Kidney glomerular epithelial cell (primary cell): ENCODE results near the gene RARRES1.
"Not testable (repeated sequence)": the region's sequence is repeated elsewhere in the genome, so short reads cannot be mapped to it uniquely, and the experiment has no call there.

Experiments used
- DNase-seq: peaks from one replicate; lab custom pipeline; 2025; lab: John Stamatoyannopoulos, UW

RARRES1 gene

GRCh38 chr3:158696618-158697017 is 35.6 kb downstream of the RARRES1 start:
- no peak for DNase-seq

GRCh38 chr3:158693866-158694456 is 38.3 kb downstream of the RARRES1 start:
- DNase-seq = not testable (repeated sequence)

DNA sequence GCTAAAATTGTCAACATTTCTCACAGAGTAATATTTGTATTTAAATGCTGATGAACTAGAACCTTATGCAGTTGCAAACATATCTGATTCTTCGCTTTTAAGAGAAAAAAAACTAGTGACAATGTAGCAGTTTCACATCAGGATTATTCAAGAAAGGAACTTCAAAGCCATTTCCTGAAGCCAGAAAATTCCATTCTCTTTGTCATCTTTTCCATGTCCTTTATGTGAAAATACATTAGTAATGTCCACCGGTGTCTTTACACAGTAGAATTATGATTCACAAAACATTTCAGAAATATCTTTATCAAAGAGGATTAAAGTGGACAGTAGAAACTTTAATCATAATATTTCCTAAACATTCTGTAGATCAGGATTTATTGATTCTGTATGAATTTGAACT is 47.1 kb downstream of the RARRES1 start:
- DNase-seq = no peak

DNA sequence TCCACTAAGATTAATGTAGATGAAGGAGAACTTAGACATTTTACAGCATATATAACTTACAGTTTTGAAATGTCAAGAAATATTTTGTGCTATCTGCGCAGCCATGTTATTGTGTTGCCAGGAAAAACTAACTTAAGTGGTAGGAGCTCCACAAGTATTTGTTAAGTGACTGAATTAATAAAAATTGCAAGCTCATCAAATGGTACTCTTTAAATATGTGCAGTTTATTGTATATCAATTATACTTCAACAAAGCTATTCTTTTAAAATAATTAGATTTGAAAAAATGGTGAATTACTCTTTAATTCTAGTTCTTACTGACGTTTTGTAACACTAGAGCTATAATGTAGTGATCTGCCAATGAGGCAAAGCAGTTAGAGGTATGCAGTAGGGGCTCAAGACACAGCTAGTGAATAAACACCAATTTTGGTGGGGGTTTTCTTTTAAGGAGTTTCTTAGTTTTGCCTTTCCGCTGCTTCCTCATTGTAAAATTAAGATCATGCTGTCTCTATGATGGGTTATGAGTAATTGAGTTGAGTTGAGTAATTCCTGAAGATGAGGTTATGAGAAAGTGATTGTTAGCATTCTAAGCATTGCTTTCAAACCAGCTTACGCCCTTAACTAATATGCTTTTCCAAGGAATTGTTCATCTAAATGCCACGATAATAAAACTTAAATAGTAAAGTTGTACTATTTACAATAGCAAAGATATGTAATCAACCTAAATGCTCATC is 48.9 kb downstream of the RARRES1 start:
- DNase-seq = peak; percentile 17

- no peak for DNase-seq
Observed at GRCh38 chr3:158680861-158681260, 51.4 kb downstream of the RARRES1 start.

- DNase-seq = no peak
Observed at GRCh38 chr3:158679547-158680000, 52.7 kb downstream of the RARRES1 start.

GRCh38 chr3:158678687-158679086 is 53.6 kb downstream of the RARRES1 start:
- DNase-seq = no peak

- DNase-seq = peak; percentile 71
Observed at GRCh38 chr3:158672215-158673176, 59.8 kb downstream of the RARRES1 start, which contains the start of gene LXN. Gene LXN, minus strand, starts transcription at chr3:158672648. Its CDS starts 170 bp downstream, at chr3:158672478.

DNA sequence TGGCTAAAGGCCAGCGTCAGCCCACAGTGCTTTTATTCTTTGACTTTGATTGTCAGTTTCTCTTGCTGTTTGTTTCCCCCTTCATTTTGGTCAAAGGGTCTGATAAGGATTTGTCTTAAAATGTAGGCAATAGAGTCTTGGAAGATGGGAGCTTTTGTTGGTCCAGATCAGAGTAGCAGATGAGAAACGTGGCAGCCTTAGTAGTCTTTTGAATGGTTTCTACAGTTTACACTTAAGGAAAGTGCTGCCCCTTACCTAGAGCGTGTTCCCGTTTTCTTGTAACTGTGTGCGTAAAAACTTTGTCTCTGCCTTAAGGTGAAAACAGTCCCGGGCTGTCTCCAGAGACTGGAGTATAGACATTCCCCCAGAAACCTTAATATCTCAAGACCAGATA is 60.4 kb downstream of the RARRES1 start:
- peak; percentile 14 for DNase-seq

- DNase-seq = no peak
Observed at GRCh38 chr3:158668506-158668905, 63.8 kb downstream of the RARRES1 start.

DNA sequence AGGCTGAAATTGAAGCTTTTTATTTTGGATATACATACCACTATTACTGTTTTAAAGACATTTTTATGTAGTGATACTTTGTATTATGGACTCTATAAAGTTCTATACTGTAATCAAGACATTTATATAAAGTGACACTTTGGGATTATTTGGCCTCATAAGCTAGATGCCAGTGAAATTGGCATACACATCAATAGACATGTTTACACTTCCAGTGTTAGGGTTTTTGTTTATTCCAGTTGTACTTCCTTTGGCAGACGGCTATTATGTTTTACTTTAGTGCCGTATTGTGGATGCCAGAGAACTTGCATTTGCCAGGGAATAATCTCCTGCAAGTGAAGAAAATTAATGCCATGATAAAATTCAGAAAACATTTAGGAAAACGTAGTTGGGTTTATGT is 65.8 kb downstream of the RARRES1 start:
- no peak for DNase-seq

GRCh38 chr3:158663832-158664231 is 68.4 kb downstream of the RARRES1 start:
- no peak for DNase-seq

DNA sequence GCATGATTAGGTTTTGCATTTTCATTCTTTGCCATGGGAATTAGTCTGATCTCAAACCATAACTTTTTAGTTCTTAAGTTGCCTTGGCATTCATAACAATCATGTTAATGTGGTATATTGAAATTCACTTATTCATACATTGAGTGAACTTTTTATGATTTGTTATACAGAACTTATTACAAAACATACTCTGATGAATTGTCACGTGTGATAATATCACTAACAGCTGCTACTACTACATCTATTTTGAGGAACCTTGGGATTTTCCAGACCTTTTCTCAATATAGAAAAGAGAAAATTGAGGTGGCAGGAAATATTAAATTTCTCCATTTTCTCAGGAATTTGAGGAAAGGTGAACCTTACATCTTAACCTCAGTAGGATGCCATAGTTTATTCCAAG is 69.0 kb downstream of the RARRES1 start:
- no peak for DNase-seq

GRCh38 chr3:158660711-158661110 is 71.5 kb downstream of the RARRES1 start:
- DNase-seq = no peak

GRCh38 chr3:158659454-158660237 is 72.6 kb downstream of the RARRES1 start:
- peak; percentile 44 for DNase-seq

DNA sequence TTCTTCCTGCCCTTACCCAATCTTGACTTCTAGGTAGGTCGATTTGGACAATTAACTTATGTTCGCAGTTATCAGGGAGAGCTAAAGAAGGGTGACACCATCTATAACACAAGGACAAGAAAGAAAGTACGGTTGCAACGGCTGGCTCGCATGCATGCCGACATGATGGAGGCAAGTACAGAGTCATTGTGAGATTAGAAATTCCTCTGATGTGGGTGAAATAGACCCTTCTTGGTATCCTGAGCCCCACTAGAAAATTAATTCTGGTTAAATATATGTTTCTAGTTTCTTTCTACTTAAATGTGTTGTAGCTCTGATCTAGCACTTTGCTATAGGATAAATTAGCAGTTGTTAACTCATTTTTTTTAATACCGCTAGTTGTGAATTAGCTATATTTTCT is 73.4 kb downstream of the RARRES1 start:
- no peak for DNase-seq

DNA sequence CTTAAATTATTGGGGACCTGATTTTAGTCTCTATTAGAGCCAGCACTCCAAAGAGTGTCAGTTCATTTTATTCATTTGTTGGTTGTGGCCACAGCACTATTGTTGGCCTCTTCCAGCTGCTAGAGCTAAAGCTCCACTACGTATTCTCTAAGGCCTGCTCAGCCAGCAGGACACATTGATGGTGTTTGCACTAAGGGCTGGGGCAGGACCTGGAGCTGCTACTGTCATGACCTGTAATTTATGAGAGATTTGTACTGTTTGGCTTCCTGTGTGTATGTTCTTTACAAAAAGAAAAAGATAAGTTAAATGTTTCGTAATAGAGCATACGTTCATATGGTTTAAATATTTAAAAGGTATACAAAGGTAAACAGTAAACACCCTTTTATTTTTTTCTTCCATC is 79.8 kb downstream of the RARRES1 start:
- no peak for DNase-seq

DNA sequence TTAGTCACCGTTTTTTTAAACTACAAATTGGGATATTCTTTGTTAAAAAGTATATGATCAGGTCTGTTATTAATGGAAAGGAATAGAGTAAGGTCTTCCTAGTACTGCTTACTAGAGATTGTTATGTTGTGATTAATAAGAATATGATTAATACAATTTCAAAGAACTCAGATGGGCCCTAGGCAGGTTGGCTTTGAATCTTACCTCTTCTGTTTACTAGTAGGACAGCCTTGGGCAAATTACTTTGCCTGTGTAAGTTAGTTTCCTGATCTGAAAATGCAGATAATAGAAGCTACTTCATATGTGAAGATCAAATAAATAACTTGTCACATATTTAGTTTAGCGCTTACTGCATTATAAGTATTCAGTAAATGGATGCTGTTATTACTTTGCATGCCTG is 81.1 kb downstream of the RARRES1 start:
- no peak for DNase-seq

- DNase-seq = no peak
Observed at GRCh38 chr3:158649791-158650190, 82.5 kb downstream of the RARRES1 start.
